SK-MEL-5 (cell line): ENCODE data around the gene ROBO2. TPM values are rescaled to one million over a fixed set of nuclear protein-coding genes. Genes with fewer than 3 reads are reported as not detected.
A peak's percentile ranks its signal among the peaks of the same experiment; 100 is the strongest.

Source experiments
- DNase-seq: peaks from one replicate; pipeline ENCODE4 v3.0.0-alpha.2; 2016; ENCODE audit warnings: low read depth, low spot score
- in situ Hi-C: cut with HindIII; loops from 2 replicates; pipeline ENCODE4 v1.10.0; 2016; ENCODE audit warnings: low sequenced_read_pairs, high pct_unique_total_duplicates, low pct_unique_long_range_greater_than_20kb
- polyA plus RNA-seq, 2 experiments: library from polyadenylated mRNA; depleted of rRNA; stranded (reverse); fragments of >200 nt; gene quantifications; 2 replicates each; pipeline ENCODE4 v1.2.3, GENCODE V29; 2015
- total RNA-seq: library from RNA; depleted of rRNA; stranded (reverse); fragments of >200 nt; shearing (Covaris generic); gene quantifications from 2 replicates; pipeline ENCODE4 v1.2.3, GENCODE V29; 2014; rRNA removed

The ROBO2 gene
- total RNA-seq, result 32.3 and 42.2 TPM in 2 replicates
- 14.9 and 18.0 TPM in 2 replicates for polyA plus RNA-seq (2015; cell fraction: cytosol; rRNA removed)
- polyA plus RNA-seq (2015; cell fraction: nucleus; rRNA removed), result 10.4 and 15.3 TPM in 2 replicates

DNA sequence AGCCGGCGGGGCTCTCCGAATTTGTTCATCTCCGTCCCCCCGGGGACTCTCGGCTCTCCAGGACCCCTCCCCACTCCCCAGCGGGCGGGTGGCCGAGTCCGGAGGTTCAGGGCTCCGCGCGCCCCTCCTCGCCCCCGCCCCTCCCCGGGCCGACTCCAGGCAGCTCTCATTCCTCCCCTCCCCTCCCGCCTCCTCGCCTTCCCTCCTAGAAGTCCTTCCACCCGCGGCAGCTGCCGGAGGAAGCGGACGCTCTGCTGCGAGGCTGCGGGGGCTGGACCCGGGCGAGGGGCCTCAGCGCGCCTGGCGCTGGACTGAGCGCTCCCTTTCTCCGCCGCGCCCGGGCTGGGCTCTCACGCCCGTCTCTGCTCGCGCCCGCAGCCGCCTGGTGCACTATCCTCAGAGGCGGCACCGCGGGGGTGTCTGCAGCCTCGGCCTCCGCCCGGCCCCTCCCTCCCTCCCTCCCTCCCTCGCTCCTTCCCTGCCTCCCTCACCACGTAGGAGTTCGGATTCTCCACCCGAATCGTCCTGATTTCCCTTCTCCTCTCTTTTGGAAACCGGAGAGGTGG lies at the start of gene ROBO2:
Gene ROBO2, plus strand, starts transcription at position 494 of the 566 bp plus-strand sequence. CDS start 687 bp downstream, outside the sequence.
- in situ Hi-C loops, result no loop called here
- DNase-seq, result peak; percentile 63

- DNase-seq, result no peak
- in situ Hi-C loops, result no loop called here
These were observed 49.3 kb upstream of the ROBO2 start for GRCh38 chr3:76990606-76991005.

- DNase-seq, result no peak
- in situ Hi-C loops, result no loop called here
These were observed 48.7 kb upstream of the ROBO2 start for GRCh38 chr3:76991165-76991564.

- in situ Hi-C loops, result no loop called here
- no peak for DNase-seq
These were observed 42.2 kb upstream of the ROBO2 start for GRCh38 chr3:76997733-76998132.

GRCh38 chr3:76998555-76998954 lies 41.3 kb upstream of the ROBO2 start:
- in situ Hi-C loops, result no loop called here
- DNase-seq, result no peak

DNA sequence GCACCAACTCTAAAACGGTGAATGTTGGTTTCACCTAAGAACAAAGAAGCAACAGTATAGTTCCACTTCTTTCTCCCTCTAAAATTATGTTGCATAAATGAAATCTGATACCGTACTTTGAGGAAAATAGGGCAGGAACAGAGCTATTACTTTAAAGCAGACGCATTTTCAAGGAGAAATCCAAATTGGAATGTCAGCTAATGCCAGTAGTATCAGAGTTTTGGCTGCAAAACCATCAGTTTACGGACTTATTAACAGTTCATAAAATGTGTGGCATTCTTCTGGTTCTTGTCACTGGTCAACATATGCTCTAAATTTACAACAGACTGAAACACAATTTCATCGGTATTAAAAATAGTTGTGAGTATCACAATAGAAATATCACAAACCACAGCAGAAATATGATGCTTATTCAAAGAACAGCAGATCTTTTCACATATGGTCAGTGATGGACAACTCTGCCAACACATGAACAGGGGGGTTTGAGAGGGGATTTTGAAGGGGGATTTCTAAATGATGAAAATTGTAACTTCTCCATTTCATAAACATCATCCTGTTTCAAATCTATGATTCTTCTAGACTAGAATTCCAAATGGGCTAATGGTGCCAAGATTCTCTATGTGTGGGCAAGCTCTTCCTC lies 38.7 kb upstream of the ROBO2 start:
- in situ Hi-C loops, result no loop called here
- DNase-seq, result no peak

DNA sequence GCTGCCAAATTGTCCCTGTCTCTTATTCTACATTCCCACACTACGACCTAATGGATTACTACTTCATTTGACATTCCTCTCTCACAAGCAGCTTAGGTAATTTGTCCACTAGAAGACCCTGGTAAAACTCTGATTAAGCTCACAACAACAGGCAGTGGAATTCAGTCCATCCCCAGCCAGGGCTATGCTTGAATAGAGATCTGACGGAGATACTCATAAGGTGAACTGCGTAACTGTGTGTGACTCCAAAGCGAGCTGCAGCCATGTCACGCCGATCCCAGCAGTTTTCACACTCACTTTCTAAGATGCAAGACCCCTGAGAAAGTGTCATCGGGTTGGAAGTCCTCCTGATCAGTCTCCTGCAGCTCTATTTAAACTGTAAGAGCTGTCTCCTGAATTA lies 25.7 kb upstream of the ROBO2 start:
- in situ Hi-C loops, result no loop called here
- DNase-seq, result no peak

GRCh38 chr3:77025471-77025870 lies 14.4 kb upstream of the ROBO2 start:
- DNase-seq, result no peak
- in situ Hi-C loops, result no loop called here

DNA sequence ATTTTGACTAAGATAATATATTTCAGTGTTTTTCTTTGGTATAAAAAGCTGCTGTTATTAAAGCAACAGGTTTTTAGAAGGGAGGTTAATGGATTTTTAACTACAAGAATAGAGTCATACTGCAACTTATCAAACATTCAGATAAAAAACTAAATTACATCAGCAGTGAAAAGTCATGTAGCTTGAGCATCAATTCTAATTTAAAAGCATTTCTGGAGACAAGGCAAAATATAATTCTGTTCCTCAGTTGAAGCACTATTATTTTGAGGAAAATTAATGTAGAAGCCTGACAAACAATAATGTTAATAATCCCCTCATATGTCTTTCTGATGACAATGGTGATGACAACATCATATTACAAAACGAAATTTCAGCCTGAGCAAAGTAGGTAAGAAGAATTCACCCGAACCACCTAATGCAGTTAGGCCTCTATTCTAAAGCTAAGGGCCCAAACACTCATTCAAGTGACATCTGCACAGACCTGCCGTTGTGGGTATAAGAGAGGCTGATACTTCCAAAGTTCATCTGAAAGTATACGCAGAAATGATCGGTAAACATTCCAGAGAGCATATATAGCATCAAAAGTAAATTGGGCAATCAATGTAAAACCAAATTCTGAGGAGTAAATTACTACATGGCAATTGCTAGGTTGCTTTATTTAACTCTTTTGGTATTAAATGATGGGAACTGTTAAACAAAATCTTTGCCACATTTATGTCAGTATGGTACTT lies 12.8 kb upstream of the ROBO2 start:
- no peak for DNase-seq
- in situ Hi-C loops, result no loop called here

DNA sequence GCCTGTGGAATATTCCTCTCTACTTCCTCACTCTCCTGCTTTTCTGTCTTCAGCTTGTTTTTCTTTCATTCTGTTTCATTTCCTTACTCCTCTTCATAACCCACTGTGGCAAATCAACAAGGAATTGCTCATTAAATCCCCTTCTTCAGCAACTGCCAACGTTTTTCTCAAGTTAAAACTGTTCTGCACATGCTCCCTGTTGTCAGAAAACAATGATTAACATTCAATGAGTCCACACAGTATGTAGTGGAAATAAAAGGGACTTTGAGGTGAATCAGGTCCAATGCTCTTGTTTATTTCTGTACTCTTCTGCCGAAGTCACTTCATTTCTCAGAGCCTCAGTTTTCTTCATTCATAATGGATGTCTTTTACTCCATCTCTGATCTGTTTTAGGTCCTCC lies 11.9 kb upstream of the ROBO2 start:
- in situ Hi-C loops, result no loop called here
- DNase-seq, result no peak

DNA sequence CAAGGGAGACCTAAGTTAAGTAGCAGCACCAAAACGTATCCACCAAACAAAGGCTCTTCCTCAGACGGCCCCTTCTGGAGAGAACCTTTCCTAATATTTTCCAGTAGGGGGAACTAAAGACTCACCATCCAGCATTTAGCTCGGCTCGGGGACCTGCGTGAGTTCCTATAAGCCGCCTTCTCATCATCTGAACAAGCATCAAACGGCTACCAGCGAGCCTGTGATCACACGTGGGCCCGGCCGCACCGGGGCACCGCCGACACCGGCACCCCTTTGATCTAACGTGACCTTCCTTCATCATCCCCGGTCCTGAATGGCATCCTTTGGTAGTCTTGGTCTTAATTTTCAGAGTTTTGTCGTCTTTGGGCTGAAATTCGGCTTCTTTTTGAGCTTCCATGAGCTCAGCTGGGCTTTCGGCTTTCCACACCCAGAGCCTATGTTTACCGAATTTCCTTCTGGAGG lies 1.4 kb upstream of the ROBO2 start:
- DNase-seq, result peak; percentile 93
- in situ Hi-C loops, result no loop called here

- peak; percentile 40 for DNase-seq
- in situ Hi-C loops, result no loop called here
These were observed 831 bp upstream of the ROBO2 start for GRCh38 chr3:77038930-77039605.

DNA sequence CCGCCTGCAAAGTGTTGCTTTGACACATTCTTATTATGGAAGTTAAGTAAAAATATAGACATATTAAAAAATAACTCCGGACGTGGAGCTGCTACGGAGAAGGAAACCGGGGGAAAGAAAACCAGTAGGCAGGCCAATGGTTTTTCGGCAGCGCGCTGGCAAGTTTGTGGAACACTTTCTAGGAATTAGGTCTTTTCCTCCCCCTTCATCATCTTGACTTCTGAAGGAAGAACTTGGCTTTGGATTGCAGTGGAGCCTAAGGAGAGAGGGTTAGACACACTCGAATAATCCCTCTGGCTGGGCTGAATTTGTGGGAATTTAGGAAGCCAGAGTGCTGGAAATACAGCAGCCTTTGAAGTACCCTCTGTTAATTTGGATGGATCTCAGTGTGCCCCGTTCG lies 317 bp downstream of the ROBO2 start:
- in situ Hi-C loops, result no loop called here
- no peak for DNase-seq

- in situ Hi-C loops, result no loop called here
- no peak for DNase-seq
These were observed 1.2 kb downstream of the ROBO2 start for GRCh38 chr3:77040926-77041722.

DNA sequence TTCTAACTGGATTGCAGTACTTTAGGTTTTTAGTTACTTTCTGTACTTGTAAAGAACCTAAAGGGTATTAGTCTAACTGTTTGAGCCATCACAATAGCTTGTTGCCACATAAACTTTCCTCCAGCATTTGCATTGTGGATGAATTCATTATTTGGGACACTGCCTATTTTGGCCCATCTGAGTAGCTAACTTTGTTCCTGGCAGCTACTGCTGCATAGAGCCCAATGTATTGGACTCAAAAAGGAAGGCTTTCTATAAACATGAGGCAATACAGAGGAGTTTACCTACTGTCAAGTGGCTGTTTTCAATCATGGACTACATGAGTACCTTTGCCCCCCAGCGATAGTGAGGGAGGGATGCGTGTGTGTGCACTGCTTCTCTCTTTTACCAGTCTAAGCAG lies 1.9 kb downstream of the ROBO2 start:
- in situ Hi-C loops, result no loop called here

GRCh38 chr3:77042343-77042742 lies 2.4 kb downstream of the ROBO2 start:
- no peak for DNase-seq
- in situ Hi-C loops, result no loop called here

More for the DNA sequence above, 1.9 kb downstream of the ROBO2 start:
- DNase-seq, result no peak

DNA sequence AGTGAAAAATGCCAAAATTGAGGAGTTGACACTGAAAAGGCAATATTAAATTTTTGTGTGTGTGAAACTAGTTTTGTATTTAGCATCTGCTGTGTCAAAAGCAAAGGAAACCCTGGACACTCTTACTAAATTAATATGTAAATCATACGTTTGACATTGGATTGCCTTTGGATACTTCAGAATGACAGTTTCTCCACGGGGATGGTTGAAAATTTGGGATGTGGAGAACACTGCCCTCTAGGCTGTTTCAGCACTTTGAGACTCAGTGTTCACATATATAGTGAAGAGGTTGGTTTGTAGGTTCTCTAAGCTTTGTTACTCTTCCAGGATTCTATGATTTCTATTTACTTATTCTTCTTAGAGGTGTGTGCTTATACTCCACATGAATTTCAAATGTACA lies 3.0 kb downstream of the ROBO2 start:
- DNase-seq, result peak; percentile 51
- in situ Hi-C loops, result no loop called here
